Amniotic stem cell (primary cell): ENCODE results near the gene LRRK1.

ENCODE experiments used
- DNase-seq: peaks from one replicate; lab custom pipeline; 2025; lab: John Stamatoyannopoulos, UW

Gene LRRK1

GRCh38 chr15:100973351-100974111 is 54.4 kb downstream of the LRRK1 start:
- DNase-seq: no peak

- no peak for DNase-seq
Observed at GRCh38 chr15:100975043-100975442, 55.9 kb downstream of the LRRK1 start.

- no peak for DNase-seq
Observed at GRCh38 chr15:100980410-100981046, 61.4 kb downstream of the LRRK1 start.

GRCh38 chr15:100981086-100981485 is 61.9 kb downstream of the LRRK1 start:
- DNase-seq: no peak

GRCh38 chr15:100983221-100983620 is 64.1 kb downstream of the LRRK1 start:
- DNase-seq: no peak

- no peak for DNase-seq
Observed at GRCh38 chr15:100985401-100985800, 66.2 kb downstream of the LRRK1 start.

GRCh38 chr15:100986158-100986896 is 67.2 kb downstream of the LRRK1 start:
- no peak for DNase-seq

GRCh38 chr15:100987143-100987542 is 68.0 kb downstream of the LRRK1 start:
- DNase-seq: no peak

GRCh38 chr15:100988297-100988696 is 69.1 kb downstream of the LRRK1 start:
- no peak for DNase-seq

- no peak for DNase-seq
Observed at GRCh38 chr15:100988857-100989256, 69.7 kb downstream of the LRRK1 start.

- no peak for DNase-seq
Observed at GRCh38 chr15:100994597-100995446, 75.7 kb downstream of the LRRK1 start.

- DNase-seq: no peak
Observed at GRCh38 chr15:100995471-100996430, 76.6 kb downstream of the LRRK1 start.

GRCh38 chr15:100997442-100997841 is 78.3 kb downstream of the LRRK1 start:
- DNase-seq: no peak

- DNase-seq: no peak
Observed at GRCh38 chr15:100998630-100999029, 79.5 kb downstream of the LRRK1 start.

GRCh38 chr15:100999369-100999768 is 80.2 kb downstream of the LRRK1 start:
- DNase-seq: no peak

- DNase-seq: no peak
Observed at GRCh38 chr15:101000271-101000681, 81.1 kb downstream of the LRRK1 start.

GRCh38 chr15:101001056-101001455 is 81.9 kb downstream of the LRRK1 start:
- no peak for DNase-seq

GRCh38 chr15:101001796-101002195 is 82.6 kb downstream of the LRRK1 start:
- no peak for DNase-seq

- no peak for DNase-seq
Observed at GRCh38 chr15:101003081-101003480, 83.9 kb downstream of the LRRK1 start.

GRCh38 chr15:101003706-101004105 is 84.5 kb downstream of the LRRK1 start:
- DNase-seq: no peak

GRCh38 chr15:101004500-101004899 is 85.3 kb downstream of the LRRK1 start:
- DNase-seq: no peak
